GM19455 (cell line): Measurements from ENCODE around the gene ONECUT3.
A peak's percentile ranks its signal among the peaks of the same experiment; 100 is the strongest.
"Not testable (repeated sequence)": the region's sequence is repeated elsewhere in the genome, so short reads cannot be mapped to it uniquely, and the experiment has no call there.

Source experiments
- ATAC-seq: cut with Tn5 transposase; IDR thresholded peaks from one replicate; pipeline ENCODE4 v1.9.1; 2021; ENCODE audit not compliant: unreplicated experiment

ONECUT3 gene

GRCh38 chr19:1790054-1790792 is 36.9 kb downstream of the ONECUT3 start:
- ATAC-seq = no peak

GRCh38 chr19:1791879-1792278 is 38.6 kb downstream of the ONECUT3 start:
- no peak for ATAC-seq

DNA sequence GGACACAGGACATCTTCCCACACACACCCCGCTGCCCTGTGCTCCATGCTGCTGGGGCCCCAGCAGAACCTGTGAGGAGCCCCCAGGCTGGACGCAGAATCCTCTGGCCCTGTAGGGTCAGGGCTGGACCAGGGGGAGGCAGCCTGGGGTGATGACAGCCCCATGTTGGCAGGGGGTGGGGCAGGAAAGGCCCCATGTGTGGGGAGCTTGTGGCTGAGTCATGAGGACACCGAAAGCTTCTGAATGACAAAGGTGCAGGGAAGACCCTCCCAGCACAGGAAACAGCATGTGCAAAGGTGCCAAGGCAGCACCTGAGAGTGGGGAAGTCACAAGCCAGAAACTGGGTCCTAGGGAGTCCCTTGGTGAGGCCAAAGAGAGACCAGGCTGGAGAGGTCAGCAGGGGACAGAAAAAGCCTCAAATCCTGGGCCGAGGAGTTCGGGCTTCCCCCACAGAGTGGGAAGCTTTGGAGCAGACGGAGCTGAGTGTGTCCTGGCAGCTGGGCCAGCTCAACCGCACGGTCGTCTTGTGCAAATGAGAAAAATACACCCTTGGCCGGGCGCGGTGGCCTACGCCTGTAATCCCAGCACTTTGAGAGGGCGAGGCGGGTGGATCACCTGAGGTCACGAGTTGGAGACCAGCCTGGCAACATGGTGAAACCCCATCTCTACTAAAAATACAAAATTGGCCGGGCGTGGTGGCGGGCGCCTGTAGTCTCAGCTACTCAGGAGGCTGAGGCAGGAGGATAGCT is 41.3 kb downstream of the ONECUT3 start:
- ATAC-seq = no peak

DNA sequence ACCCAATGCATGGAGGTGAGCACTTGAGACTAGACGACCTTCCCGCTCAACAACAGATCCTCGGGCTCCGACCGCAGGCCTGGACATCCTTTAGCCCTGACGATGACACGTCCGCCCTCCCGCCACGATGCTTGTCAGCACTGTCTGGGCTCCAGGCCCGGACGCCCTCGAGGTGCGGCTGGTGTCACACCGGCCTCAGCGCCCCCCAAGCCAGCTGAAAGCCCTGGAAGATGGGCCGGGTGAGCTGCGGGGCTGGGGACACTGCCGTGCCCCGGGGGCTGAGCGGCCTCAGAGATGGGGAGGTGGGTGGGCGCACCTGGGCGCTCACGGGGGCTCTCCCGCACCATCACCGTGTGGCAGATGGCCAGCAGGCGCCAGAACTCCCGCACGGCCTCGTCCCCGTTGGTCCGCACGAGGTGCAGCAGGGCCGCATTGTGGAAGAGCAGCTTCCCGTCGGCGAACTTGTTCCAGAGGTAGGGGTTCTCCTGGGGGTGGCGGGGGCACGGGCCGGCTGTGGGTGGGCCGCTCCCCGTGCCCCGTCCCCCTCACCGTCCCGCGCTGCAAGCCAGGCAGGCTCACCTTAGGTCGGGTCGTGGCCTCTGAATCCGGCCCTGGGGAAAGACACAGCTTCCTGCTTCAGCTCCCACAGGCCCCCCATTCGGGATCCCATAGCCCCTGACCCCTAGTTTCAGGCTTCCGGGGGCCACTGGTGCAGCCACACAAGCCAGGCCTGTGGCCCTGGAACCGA is 43.3 kb downstream of the ONECUT3 start:
- no peak for ATAC-seq

DNA sequence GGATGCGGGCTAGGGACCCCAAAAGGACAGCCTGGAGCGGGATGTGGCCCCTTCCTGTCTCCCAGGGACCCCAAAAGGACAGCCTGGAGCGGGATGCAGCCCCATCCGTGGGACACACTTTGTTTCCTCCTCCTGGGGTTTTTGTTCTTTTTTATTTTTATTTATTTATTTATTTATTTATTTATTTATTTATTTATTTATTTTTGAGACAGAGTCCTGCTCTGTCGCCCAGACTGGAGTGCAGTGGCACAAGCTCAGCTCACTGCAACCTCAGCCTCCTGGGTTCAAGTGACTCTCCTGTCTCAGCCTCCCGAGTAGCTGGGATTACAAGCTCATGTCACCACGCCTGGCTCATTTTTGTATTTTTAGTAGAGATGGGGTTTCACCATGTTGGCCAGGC is 44.0 kb downstream of the ONECUT3 start:
- ATAC-seq = not testable (repeated sequence)

GRCh38 chr19:1799695-1800342 is 46.5 kb downstream of the ONECUT3 start:
- no peak for ATAC-seq

DNA sequence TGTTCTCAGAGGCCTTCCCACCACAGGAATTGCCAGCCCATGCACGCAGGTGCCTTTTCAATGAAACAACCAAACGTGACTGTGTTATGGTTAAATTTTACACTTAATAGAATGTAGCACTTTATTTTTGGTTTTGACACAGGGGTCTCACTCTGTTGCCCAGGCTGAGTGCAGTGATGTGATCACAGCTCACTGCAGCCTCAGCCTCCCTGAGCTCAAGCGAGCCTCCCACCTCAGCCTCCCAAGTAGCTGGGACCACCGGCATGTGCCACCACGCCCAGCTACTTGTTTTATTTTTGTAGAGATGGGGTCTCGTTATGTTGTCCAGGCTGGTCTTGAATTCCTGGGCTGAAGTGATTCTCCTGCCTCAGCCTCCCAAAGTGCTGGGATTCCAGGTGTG is 51.6 kb downstream of the ONECUT3 start:
- no peak for ATAC-seq

- no peak for ATAC-seq
These were observed 52.3 kb downstream of the ONECUT3 start for GRCh38 chr19:1805401-1806183.

GRCh38 chr19:1806184-1807029 is 53.1 kb downstream of the ONECUT3 start:
- no peak for ATAC-seq

DNA sequence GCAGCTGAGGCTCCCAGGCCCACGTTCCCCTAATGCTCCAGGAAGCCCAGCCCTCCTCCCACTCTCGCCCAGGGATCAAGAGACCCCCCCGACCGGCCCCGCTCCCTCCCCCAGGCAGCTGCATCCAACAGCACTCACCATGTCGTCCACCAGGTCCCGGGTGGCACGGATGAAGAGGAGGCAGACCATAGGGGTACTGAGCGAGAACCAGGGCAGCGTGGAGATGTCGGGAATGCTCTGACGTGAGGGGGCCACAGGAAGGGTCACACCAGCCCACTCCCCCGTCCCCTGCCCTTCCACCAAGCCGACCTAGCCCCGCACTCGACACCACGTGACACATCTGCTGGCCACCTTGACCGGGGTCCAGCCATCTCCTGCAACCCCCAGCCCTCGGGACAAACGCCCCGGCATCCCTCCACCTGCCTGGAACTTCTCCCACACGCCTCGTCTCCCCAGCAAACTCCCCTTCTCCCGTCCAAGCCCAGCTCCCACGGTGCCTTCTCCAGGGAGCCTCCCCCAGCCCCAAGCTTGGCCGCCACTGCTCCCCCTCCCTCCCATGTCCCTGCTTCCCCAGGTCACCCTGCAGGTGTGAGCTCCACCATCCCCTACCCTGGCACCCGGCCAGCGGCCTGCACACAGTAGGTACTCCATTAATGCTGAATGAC is 53.9 kb downstream of the ONECUT3 start:
- ATAC-seq = no peak

GRCh38 chr19:1807695-1808394 is 54.5 kb downstream of the ONECUT3 start:
- ATAC-seq = no peak

DNA sequence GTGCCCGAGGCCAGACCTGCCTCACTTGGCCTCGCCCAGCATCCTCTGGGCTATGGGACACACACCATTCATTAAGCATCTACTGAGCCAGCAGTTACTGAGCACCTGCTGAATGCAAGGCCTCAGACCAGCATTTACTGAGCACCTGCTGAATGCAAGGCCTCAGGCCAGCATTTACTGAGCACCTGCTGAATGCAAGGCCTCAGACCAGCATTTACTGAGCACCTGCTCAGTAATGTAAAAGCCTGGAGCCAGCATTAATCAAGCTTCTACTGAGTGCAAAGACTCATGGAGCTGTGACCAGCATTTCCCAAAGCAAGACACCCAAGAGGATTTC is 55.1 kb downstream of the ONECUT3 start:
- ATAC-seq = no peak

DNA sequence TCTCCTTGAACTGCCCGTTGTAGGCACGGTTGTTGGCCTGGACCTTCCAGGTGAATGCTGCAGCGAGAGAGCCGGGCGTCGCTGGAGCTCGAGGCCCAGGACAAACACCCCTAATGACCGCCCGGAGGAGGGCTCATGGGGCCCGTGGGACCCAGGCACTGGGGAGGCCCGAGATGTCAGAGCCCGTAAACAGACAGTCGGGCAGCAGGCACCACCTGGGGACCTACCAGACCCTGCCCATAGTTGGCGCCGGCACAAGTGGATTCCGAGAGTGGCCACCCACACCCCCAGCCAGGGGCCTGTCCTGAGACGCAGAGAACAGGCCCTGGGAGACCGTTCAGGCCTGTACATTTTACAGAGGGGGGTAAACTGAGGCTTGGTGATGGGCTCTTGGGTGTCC is 56.4 kb downstream of the ONECUT3 start:
- no peak for ATAC-seq

DNA sequence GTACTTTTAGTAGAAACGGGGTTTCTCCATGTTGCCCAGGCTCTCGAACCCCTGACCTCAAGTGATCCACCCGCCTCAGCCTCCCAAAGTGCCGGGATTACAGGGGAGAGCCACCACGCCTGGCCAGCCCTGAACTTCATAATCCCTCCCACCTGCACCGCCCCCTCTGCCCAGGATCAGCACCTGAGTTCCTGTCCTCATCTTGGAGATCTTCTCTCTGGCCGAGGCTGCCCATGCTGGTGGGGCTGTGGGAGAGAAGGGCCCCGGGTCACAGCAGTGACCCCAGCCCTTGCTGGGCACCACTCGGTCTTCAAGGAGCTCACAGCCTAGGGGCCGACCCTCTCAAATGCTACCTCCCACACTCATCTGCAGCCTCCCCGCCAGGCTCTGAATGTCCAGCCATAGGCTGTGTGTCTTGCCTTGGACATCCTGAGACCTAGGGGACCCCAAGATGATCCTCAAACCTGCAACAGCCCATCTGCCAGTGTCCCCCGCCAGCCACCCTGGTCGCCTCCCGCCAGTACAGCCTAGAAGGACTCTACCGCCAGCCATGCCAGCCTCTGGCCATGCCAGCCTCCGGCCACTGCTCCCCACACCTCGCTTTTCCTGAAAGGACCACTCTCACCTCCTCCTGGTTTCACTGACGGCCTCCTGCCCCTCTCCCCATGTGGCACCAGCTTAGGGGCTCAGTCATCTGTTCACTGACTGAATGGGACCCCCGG is 57.3 kb downstream of the ONECUT3 start:
- ATAC-seq = no peak

GRCh38 chr19:1811472-1811894 is 58.2 kb downstream of the ONECUT3 start:
- ATAC-seq = no peak

DNA sequence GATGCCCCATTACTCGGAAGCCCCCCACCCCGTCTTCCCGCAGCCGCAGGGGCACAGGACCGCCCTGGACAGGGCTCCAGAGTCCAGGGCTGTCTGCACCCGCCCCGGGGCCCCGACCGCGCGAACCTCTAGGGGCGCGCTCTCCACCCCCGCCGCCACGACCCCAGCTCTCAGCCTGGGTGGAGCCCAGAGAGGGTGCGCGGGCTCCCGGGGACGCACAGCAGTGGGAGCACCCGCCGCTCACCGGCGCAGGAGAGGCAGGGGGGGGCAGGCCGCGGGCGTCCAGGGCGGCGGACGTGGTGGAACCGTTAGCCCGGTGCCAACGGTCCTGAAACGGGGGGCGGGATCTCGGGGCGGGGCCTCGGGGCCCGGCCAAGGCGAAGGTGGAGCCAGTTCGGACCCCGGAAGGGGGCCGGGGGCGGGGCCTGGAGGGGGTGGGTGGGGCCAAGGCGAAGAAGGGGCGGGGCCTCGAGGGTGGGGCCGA is 58.7 kb downstream of the ONECUT3 start, which contains the start of gene ATP8B3:
ATP8B3 (minus strand) TSS at position 335 of the 484 bp plus-strand sequence. CDS start 540 bp downstream, outside the sequence.
- peak; percentile 21 for ATAC-seq

GRCh38 chr19:1812426-1813191 is 59.3 kb downstream of the ONECUT3 start:
- ATAC-seq = peak; percentile 71
